RWPE2 (cell line): ENCODE data around the gene NIT2.

Source experiments
- ATAC-seq: fragments of 200-7000 bp; cut with Tn5 transposase; 3 replicates; pipeline ENCODE4 v1.9.1; 2021; ENCODE audit warnings: low read depth
- DNase-seq: peaks from one replicate; pipeline ENCODE4 v3.0.0-alpha.2; 2020; ENCODE audit warnings: low spot score
- H3K27ac ChIP-seq: fragments of 450-650 bp; 2 replicates; pipeline ENCODE4 v1.5.1; 2017; ENCODE audit warnings: mild to moderate bottlenecking; ENCODE audit not compliant: poor library complexity, severe bottlenecking
- H3K27me3 ChIP-seq: fragments of 250-450 bp; sonication (Bioruptor Pico); 2 replicates; pipeline ENCODE4 v1.5.1; 2021; ENCODE audit warnings: mild to moderate bottlenecking, moderate library complexity; ENCODE audit not compliant: insufficient read depth, poor library complexity, severe bottlenecking
- H3K36me3 ChIP-seq: fragments of 250-450 bp; sonication (Bioruptor Pico); 2 replicates; pipeline ENCODE4 v1.5.1; 2020; ENCODE audit warnings: low read depth, mild to moderate bottlenecking, moderate library complexity
- H3K4me1 ChIP-seq: fragments of 250-450 bp; sonication (Bioruptor Pico); 2 replicates; pipeline ENCODE4 v1.5.1; 2021; ENCODE audit warnings: mild to moderate bottlenecking, moderate library complexity; ENCODE audit not compliant: insufficient read depth, poor library complexity, severe bottlenecking
- H3K4me3 ChIP-seq: fragments of 250-450 bp; sonication (Bioruptor Pico); 2 replicates; pipeline ENCODE4 v1.5.1; 2021; ENCODE audit warnings: mild to moderate bottlenecking, moderate library complexity; ENCODE audit not compliant: severe bottlenecking
- H3K9me3 ChIP-seq: fragments of 250-450 bp; sonication (Bioruptor Pico); 2 replicates; pipeline ENCODE4 v1.5.1; 2021; ENCODE audit warnings: mild to moderate bottlenecking, moderate library complexity; ENCODE audit not compliant: severe bottlenecking
- TF ChIP-seq, protein P1 (sequence below): fragments of 450-650 bp; IDR thresholded peaks from one replicate; pipeline ENCODE4 v1.5.1; 2017; ENCODE audit warnings: mild to moderate bottlenecking, moderate library complexity; ENCODE audit not compliant: poor library complexity, severe bottlenecking

Gene NIT2

DNA sequence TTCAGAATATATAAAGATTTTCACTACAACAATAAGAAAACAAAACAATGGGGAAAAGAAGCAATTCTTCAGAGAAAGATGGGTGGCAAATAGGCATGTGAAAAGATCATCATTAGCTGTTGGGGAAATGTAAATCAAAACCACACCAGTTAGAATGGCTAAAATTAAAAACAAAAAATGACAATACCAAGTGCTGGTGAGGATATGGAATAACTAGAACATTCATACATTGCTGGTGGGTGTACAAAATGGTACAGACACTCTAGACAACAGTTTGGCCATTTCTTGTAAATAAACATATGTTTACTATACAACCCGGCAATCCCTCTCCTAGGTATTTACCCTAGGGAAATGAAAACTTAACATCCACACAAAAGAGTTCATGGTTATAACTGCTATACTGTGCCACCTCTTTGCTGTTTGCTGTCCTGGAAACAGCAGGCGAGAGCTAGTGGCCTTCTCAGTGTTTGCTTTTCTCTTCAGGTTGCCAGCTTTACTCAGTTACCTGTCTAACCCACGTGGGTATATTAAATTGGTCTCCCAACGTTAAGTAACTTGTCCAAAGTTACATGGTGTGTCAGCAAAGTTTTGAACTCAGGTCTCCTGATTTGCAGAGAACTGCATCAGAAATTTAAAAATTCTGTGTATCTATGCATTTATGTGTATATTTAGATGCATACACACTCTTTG is 4.6 kb upstream of the NIT2 start:
- Histone ChIP-seq H3K9me3 (no peaks in the 10 kb centered on the region), H3K27ac (no peak overlapping the region), H3K4me1 (no peaks in the 10 kb centered on the region), H3K36me3 (peaks cover 11% of the 10 kb centered on the region), H3K27me3 (no peaks in the 10 kb centered on the region), H3K4me3 (no peak overlapping the region)
- TF ChIP-seq, protein P1, sequence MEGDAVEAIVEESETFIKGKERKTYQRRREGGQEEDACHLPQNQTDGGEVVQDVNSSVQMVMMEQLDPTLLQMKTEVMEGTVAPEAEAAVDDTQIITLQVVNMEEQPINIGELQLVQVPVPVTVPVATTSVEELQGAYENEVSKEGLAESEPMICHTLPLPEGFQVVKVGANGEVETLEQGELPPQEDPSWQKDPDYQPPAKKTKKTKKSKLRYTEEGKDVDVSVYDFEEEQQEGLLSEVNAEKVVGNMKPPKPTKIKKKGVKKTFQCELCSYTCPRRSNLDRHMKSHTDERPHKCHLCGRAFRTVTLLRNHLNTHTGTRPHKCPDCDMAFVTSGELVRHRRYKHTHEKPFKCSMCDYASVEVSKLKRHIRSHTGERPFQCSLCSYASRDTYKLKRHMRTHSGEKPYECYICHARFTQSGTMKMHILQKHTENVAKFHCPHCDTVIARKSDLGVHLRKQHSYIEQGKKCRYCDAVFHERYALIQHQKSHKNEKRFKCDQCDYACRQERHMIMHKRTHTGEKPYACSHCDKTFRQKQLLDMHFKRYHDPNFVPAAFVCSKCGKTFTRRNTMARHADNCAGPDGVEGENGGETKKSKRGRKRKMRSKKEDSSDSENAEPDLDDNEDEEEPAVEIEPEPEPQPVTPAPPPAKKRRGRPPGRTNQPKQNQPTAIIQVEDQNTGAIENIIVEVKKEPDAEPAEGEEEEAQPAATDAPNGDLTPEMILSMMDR, result no peak
- ATAC-seq (no peak), DNase-seq (no peak)

DNA sequence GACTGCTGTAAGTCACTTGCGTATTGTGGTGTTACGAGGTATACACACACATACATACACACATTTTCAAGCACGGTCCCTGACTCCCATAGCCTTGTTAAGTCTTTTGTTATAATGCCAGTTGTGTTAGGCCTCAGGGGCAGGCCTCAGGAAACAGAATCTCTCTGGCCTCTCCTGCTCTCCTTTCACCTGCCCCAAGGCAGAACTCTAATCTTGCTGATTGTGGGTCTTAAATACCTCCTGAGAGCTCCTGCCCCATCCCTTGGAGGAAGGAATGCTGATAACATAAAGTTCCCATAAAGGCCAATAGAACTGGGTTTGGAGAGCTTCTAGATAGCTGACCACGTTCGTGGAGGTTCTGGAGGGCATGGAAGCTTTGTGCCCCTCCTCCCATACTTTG is 3.9 kb upstream of the NIT2 start:
- no peak overlapping the region for H3K4me3 ChIP-seq
- no peaks in the 10 kb centered on the region for H3K4me1 ChIP-seq
- DNase-seq (no peak), ATAC-seq (no peak)
- H3K9me3 ChIP-seq, result no peaks in the 10 kb centered on the region
- H3K27ac ChIP-seq, result no peak overlapping the region
- peaks cover 8% of the 10 kb centered on the region for H3K36me3 ChIP-seq
- TF ChIP-seq, protein P1, result no peak
- H3K27me3 ChIP-seq, result no peaks in the 10 kb centered on the region

DNA sequence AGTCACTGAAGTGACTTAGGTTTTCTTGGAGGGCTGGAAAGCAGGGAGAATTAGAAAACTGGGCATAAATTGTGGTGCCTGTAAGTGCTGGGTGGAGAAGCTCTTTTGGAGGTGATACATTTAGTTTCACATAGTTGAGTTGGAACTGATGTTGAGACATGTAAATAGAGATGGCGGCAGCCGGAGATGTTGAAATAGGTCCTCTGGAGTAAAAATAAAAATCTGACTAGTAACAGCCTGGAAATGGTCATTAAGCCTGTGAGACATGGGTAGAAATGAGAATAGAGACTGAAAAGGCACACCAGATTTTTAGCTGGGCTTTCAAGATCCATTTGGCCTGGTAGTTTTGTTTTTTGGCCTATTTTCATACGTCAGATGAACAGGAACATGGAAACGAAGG is 2.9 kb upstream of the NIT2 start:
- no peak overlapping the region for H3K4me3 ChIP-seq
- no peak overlapping the region for H3K27ac ChIP-seq
- H3K27me3 ChIP-seq, result no peaks in the 10 kb centered on the region
- H3K4me1 ChIP-seq, result no peaks in the 10 kb centered on the region
- ATAC-seq (no peak), DNase-seq (no peak)
- TF ChIP-seq, protein P1, result no peak
- no peaks in the 10 kb centered on the region; the same call in 1 of the 2 replicates for H3K36me3 ChIP-seq
- no peaks in the 10 kb centered on the region for H3K9me3 ChIP-seq

DNA sequence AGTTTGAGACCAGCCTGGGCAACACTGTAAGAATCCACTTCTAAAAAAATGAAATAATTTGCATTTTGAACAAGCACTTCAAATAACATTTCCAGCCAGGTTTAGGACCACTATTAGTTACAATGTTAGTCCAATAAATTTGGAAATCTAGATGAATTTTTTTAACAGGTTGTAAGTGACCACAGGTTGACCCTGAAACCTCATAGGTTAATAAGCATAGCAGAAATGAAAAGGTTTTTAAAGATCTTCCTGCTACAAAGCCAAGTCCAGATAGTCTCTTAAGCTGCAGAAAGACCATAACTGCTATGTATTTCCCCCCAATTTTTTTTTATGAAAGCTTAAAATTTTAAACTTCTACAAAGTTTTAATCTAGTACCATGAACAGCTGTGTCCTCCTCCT is 1.5 kb upstream of the NIT2 start:
- TF ChIP-seq, protein P1, result no peak
- no peak overlapping the region for H3K27ac ChIP-seq
- no peaks in the 10 kb centered on the region for H3K36me3 ChIP-seq
- no peaks in the 10 kb centered on the region for H3K4me1 ChIP-seq
- no peaks in the 10 kb centered on the region for H3K27me3 ChIP-seq
- no peak overlapping the region for H3K4me3 ChIP-seq
- ATAC-seq (no peak), DNase-seq (no peak)
- no peaks in the 10 kb centered on the region for H3K9me3 ChIP-seq

DNA sequence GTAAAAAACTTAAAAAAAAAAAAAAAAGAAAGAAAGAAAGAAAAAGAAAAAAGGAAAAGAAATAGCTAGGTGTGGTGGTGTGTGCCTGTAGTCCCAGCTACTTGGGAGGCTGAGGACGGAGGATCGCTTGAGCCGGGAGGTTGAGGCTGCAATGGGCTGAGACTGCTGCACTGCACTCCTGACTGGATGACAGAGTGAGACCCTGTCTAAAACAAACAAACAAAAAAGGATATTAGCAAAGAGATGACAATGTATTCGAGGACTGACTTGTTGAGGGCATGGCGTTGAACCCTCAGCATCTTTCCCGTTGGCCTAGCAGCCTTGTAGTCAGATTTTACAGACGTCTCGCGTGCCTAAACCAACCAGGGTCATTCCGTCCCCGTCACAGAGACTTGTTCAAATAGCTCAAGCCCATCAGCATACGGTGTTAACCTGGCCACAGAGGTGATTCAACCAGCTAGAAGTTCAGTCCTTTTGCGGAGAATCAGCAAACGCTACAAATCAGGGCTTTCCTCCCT is 528 bp upstream of the NIT2 start:
- TF ChIP-seq, protein P1, result no peak
- H3K9me3 ChIP-seq, result no peaks in the 10 kb centered on the region
- DNase-seq (no peak), ATAC-seq (no peak; the same call in 2 of the 3 replicates)
- H3K27ac ChIP-seq, result no peak overlapping the region
- no peaks in the 10 kb centered on the region for H3K27me3 ChIP-seq
- H3K4me3 ChIP-seq, result peak overlapping the region; percentile 64
- peaks cover 3% of the 10 kb centered on the region for H3K36me3 ChIP-seq
- H3K4me1 ChIP-seq, result no peaks in the 10 kb centered on the region
